ENCODE measurements around the gene SEMA5B.

DNA sequence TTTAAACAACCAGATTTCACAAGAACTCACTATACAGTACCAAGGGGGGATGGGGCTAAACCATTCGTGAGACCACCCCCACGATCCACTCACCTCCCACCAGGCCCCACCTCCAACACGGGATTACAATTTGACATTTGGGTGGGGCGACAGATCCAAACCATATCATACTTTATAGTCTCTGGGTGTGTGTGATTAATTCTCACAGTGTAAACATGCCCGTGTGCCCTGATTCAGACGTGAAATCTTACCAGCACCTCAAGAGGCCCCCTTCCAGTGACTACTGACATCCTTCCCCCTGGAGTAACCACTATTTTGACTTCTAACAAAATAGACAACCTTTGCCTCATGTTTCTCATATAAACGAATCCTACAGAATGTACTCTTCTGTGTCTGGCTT, 34.3 kb upstream of the SEMA5B start:
- TF ChIP-seq, protein P1, sequence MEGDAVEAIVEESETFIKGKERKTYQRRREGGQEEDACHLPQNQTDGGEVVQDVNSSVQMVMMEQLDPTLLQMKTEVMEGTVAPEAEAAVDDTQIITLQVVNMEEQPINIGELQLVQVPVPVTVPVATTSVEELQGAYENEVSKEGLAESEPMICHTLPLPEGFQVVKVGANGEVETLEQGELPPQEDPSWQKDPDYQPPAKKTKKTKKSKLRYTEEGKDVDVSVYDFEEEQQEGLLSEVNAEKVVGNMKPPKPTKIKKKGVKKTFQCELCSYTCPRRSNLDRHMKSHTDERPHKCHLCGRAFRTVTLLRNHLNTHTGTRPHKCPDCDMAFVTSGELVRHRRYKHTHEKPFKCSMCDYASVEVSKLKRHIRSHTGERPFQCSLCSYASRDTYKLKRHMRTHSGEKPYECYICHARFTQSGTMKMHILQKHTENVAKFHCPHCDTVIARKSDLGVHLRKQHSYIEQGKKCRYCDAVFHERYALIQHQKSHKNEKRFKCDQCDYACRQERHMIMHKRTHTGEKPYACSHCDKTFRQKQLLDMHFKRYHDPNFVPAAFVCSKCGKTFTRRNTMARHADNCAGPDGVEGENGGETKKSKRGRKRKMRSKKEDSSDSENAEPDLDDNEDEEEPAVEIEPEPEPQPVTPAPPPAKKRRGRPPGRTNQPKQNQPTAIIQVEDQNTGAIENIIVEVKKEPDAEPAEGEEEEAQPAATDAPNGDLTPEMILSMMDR (IDR thresholded peaks at IDR 0.05; ENCODE audit: insufficient read depth, low read length), result no peak
- no peak for TF ChIP-seq POLR2AphosphoS5 (IDR thresholded peaks at IDR 0.05; ENCODE audit: low read depth)
- no peak for TF ChIP-seq GABPA (IDR thresholded peaks at IDR 0.05; ENCODE audit: low read depth)

Measured in HL-60 (cell line).